Measurements from ENCODE around the gene MAN1A1.

Gene MAN1A1

GRCh38 chr6:119334535-119335264 lies 14.9 kb downstream of the MAN1A1 start:
- H3K27ac ChIP-seq (replicated peaks), result no peak overlapping the region
- H3K27me3 ChIP-seq (ENCODE audit: insufficient read depth, poor library complexity, severe bottlenecking), result peaks cover 5% of the 10 kb centered on the region
- H3K4me3 ChIP-seq (replicated peaks; ENCODE audit: insufficient read depth, low read length), result no peak overlapping the region
- TF ChIP-seq CTCF (IDR thresholded peaks at IDR 0.05; ENCODE audit: insufficient read depth, low read length) (no peak), REST (IDR thresholded peaks at IDR 0.05; ENCODE audit: insufficient replicate concordance, low read depth) (no peak), POLR2AphosphoS5 (IDR thresholded peaks at IDR 0.05; ENCODE audit: low read depth) (no peak), SPI1 (IDR thresholded peaks at IDR 0.05; ENCODE audit: borderline replicate concordance, low read depth) (no peak), GABPA (IDR thresholded peaks at IDR 0.05; ENCODE audit: low read depth) (no peak)
- DNase-seq (ENCODE audit: low read depth in 1 of 2, low spot score in 1 of 2), result no peak

- no peak overlapping the region for H3K27ac ChIP-seq (replicated peaks)
- peaks cover 5% of the 10 kb centered on the region for H3K27me3 ChIP-seq (ENCODE audit: insufficient read depth, poor library complexity, severe bottlenecking)
- DNase-seq (ENCODE audit: low read depth in 1 of 2, low spot score in 1 of 2), result no peak
- TF ChIP-seq GABPA (IDR thresholded peaks at IDR 0.05; ENCODE audit: low read depth) (no peak), SPI1 (IDR thresholded peaks at IDR 0.05; ENCODE audit: borderline replicate concordance, low read depth) (no peak), CTCF (IDR thresholded peaks at IDR 0.05; ENCODE audit: insufficient read depth, low read length) (no peak), REST (IDR thresholded peaks at IDR 0.05; ENCODE audit: insufficient replicate concordance, low read depth) (no peak), POLR2AphosphoS5 (IDR thresholded peaks at IDR 0.05; ENCODE audit: low read depth) (no peak)
- no peak overlapping the region for H3K4me3 ChIP-seq (replicated peaks; ENCODE audit: insufficient read depth, low read length)
Observed at GRCh38 chr6:119333707-119334295, 15.8 kb downstream of the MAN1A1 start.

- H3K27ac ChIP-seq (replicated peaks), result no peak overlapping the region
- TF ChIP-seq SPI1 (IDR thresholded peaks at IDR 0.05; ENCODE audit: borderline replicate concordance, low read depth) (no peak), GABPA (IDR thresholded peaks at IDR 0.05; ENCODE audit: low read depth) (no peak), CTCF (IDR thresholded peaks at IDR 0.05; ENCODE audit: insufficient read depth, low read length) (no peak), POLR2AphosphoS5 (IDR thresholded peaks at IDR 0.05; ENCODE audit: low read depth) (no peak), REST (IDR thresholded peaks at IDR 0.05; ENCODE audit: insufficient replicate concordance, low read depth) (no peak)
- H3K4me3 ChIP-seq (replicated peaks; ENCODE audit: insufficient read depth, low read length), result no peak overlapping the region
- no peak for DNase-seq (ENCODE audit: low read depth in 1 of 2, low spot score in 1 of 2)
- peaks cover 2% of the 10 kb centered on the region for H3K27me3 ChIP-seq (ENCODE audit: insufficient read depth, poor library complexity, severe bottlenecking)
Observed at GRCh38 chr6:119333063-119333609, 16.4 kb downstream of the MAN1A1 start.

Measured in HL-60 (cell line).